ENCODE results near the gene NUBP2.

DNA sequence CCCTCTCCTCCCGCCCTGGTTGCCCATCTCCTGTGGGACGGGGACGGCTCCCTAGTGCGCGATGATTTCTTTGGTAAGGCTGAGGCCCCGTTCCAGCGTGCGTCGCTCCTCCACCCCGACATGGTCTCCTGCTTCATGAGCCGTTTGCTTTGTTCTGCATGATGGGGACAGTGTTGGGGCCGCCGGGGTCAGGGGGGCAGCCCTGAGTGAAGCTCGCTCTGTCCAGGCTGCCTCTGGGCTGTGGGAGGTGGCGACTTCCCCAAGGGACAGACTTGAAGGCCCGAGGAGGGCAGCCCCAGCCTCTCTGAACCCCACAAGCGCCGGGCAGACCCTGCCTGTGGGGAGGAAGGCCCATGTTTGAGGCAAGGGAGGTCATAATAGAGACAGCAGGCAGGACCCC is 23.8 kb upstream of the NUBP2 start:
- TF ChIP-seq ZFX (IDR thresholded peaks at IDR 0.05): no peak
- TF ChIP-seq, protein P1, sequence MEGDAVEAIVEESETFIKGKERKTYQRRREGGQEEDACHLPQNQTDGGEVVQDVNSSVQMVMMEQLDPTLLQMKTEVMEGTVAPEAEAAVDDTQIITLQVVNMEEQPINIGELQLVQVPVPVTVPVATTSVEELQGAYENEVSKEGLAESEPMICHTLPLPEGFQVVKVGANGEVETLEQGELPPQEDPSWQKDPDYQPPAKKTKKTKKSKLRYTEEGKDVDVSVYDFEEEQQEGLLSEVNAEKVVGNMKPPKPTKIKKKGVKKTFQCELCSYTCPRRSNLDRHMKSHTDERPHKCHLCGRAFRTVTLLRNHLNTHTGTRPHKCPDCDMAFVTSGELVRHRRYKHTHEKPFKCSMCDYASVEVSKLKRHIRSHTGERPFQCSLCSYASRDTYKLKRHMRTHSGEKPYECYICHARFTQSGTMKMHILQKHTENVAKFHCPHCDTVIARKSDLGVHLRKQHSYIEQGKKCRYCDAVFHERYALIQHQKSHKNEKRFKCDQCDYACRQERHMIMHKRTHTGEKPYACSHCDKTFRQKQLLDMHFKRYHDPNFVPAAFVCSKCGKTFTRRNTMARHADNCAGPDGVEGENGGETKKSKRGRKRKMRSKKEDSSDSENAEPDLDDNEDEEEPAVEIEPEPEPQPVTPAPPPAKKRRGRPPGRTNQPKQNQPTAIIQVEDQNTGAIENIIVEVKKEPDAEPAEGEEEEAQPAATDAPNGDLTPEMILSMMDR (conservative IDR thresholded peaks at IDR 0.05): no peak
